HEK293T (cell line): ENCODE measurements around the gene FBXL17.

ENCODE experiments used
- BHLHE40 ChIP-seq: fragments of 450-650 bp; IDR thresholded peaks from 2 replicates; pipeline ENCODE4 v1.6.1; 2016; ENCODE audit warnings: mild to moderate bottlenecking, moderate library complexity, borderline replicate concordance
- ELF4 ChIP-seq: fragments of 450-650 bp; IDR thresholded peaks from 2 replicates; pipeline ENCODE4 v1.6.1; 2017; ENCODE audit warnings: antibody characterized with exemption
- FOXK2 ChIP-seq: fragments of 450-650 bp; IDR thresholded peaks from 2 replicates; pipeline ENCODE4 v1.6.1; 2016; ENCODE audit warnings: mild to moderate bottlenecking
- FOXM1 ChIP-seq: fragments of 450-650 bp; IDR thresholded peaks from 2 replicates; pipeline ENCODE4 v1.6.1; 2017; ENCODE audit warnings: mild to moderate bottlenecking, borderline replicate concordance
- NFRKB ChIP-seq: fragments of 450-650 bp; IDR thresholded peaks from 2 replicates; pipeline ENCODE4 v1.6.1; 2016; ENCODE audit warnings: mild to moderate bottlenecking, moderate library complexity
- SP1 ChIP-seq: fragments of 450-650 bp; IDR thresholded peaks from 2 replicates; pipeline ENCODE4 v1.6.1; 2017
- TF ChIP-seq, protein P1 (sequence below): fragments of 450-650 bp; IDR thresholded peaks from 2 replicates; pipeline ENCODE4 v1.6.1; 2016

DNA sequence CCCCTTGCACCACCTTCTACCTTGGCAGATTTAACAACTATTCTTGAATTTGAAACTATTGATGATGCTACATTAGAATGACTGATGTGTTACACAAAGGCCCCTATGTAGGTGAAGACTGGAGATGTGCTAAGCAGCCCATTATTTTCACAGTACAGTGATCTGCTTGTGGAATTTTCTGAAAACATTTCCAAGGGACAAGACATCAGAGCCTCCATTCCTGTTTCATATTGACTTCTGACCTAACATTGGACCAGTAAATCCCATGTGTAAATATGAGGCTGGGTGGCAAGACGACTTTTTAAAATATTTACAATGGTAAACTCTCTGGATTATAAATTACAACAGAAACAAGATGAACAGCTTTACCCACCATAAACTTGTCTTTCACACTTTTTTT is 445.4 kb downstream of the FBXL17 start:
- TF ChIP-seq FOXM1 (no peak), SP1 (no peak), ELF4 (no peak), BHLHE40 (no peak), NFRKB (no peak), FOXK2 (no peak)
- TF ChIP-seq, protein P1, sequence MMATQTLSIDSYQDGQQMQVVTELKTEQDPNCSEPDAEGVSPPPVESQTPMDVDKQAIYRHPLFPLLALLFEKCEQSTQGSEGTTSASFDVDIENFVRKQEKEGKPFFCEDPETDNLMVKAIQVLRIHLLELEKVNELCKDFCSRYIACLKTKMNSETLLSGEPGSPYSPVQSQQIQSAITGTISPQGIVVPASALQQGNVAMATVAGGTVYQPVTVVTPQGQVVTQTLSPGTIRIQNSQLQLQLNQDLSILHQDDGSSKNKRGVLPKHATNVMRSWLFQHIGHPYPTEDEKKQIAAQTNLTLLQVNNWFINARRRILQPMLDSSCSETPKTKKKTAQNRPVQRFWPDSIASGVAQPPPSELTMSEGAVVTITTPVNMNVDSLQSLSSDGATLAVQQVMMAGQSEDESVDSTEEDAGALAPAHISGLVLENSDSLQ = no peak
